Activated CD4-positive, alpha-beta T cell treated with anti-CD3 and anti-CD28 coated beads, Interleukin-2, Interleukin-6, amounts not matched to agents 100 ng/mL and 50 ng/mL, durations not matched to agents 16 hours and 8 hours (primary cell): ENCODE data around the gene ATP1A3.

Source experiments
- DNase-seq: peaks from one replicate; pipeline ENCODE4 v3.0.0-alpha.2; 2020

ATP1A3 gene

GRCh38 chr19:41984961-41985360 is 9.1 kb downstream of the ATP1A3 start:
- no peak for DNase-seq

DNA sequence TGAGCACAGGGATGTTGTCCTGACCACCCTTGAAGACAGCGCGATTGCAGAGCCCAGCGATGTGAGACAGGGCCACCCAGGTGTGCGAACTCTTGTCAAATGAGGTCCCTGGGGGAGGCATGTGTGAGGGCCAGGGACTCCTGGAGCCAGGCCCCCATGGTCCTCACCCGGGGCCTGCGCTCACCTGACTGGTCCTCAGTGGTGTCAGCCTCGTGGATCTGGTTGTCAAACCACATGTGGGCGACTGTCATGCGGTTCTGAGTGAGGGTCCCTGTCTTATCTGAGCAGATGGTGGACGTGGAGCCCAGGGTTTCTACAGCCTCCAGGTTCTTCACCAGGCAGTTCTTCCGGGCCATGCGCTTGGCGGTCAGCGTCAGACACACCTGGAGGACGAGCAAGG is 12.3 kb downstream of the ATP1A3 start:
- DNase-seq, result no peak

DNA sequence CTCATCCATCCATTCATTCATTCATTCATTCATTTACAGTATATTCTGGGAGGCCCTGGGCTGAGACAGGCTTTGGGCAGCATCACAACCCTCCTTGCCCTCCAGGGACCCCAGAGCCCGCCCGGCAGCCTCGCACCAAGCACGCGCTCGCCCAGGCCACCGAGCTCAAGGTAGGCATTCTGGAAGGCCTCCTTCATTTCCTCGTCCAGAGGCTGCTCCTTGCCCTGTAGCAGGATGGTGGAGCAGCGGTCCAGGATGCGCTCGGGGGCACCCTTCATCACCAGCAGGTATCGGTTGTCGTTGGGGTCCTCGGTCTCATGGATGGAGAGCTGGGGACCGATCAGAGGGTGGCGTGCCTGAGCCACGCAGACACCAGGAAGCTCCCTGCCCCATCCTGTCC is 15.6 kb downstream of the ATP1A3 start:
- DNase-seq, result no peak

DNA sequence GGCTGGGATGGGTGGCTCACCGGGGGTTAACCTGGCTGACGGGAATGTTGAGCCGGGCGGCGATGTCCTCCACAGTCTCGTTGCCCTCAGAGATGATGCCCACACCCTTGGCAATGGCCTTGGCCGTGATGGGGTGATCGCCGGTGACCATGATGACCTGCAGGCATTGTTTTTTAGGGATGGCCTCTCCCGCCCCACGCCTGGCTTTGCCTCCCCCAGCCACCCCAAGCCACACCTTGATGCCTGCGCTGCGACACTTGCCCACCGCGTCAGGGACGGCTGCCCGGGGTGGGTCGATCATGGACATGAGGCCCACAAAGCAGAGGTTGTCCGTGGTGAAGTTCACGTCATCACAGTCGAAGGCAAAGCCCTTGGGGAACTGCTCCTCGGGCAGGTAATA is 16.1 kb downstream of the ATP1A3 start:
- no peak for DNase-seq

DNA sequence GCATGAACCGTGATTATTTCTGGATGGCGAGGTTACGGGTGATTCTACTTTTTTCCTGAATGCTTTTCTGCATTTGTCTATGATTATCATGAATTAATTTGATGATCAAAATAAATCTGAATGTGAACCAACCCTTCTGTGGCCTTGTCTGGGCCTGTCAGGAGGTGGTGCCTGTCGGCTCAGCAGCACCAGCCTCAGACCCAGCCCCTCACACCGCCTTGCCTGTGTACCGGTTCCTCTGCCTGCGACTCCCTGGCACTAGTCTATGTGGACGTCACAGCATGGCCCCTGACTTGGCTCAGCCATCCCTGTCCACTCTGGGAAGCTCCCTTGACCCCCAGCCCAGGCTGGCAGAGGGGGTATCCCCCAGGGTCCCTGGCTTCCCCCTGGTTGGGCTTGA is 19.4 kb downstream of the ATP1A3 start:
- no peak for DNase-seq

DNA sequence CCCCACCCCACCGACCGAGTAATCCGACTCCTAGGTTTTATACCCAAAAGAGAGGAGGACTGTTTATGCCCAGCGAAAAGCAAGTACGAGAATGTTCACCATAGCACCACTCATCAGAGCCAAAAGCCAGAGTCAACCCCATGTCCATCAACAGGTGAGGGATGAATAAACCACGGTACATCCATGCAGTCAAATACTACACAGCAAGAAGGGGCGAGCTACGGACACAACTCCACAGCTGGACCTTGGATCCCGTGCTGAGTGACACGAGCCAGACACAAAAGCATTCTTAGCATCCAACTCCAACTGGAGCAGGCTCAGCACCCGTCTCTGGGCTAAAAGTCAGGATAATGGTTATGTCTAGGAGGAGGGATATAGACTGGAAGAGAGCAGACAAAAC is 22.7 kb downstream of the ATP1A3 start:
- DNase-seq, result no peak

DNA sequence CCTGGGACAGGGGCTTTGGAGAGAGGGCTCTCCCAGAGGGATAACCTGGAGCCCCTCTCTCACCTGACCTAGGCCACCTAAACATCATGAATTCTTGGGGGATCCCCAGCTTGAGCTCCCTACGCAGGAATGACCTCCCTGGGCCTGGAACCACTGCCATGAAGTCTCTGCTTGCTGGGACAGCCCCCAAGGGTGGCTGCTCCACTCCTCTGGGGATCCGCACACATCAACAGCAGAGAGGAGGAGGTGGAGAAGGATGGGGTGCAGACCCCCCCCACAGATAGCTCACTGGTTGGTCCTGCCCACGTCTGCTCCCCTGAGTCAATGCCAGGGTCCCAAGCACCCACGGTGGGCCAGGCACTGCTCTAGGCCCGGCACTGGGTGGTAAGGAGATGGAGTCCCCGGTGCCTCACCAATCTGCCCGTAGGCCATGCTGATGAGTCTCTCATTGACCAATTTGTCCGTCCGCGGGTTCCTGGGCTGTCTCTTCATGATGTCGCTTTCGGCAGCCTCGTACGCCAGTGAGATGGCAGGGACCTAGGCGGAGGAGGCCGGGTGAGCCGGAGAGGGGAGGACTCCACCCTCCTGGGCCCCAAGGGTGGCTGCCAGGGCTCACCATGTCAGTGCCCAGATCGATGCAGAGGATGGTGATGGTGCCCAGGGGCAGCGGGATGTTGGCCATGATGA is 24.1 kb downstream of the ATP1A3 start:
- no peak for DNase-seq

GRCh38 chr19:41968751-41969595 is 25.1 kb downstream of the ATP1A3 start:
- no peak for DNase-seq

- no peak for DNase-seq
Observed at GRCh38 chr19:41967054-41967783, 26.8 kb downstream of the ATP1A3 start.

GRCh38 chr19:41965106-41965505 is 28.9 kb downstream of the ATP1A3 start:
- no peak for DNase-seq

GRCh38 chr19:41960973-41961372 is 33.1 kb downstream of the ATP1A3 start:
- no peak for DNase-seq

DNA sequence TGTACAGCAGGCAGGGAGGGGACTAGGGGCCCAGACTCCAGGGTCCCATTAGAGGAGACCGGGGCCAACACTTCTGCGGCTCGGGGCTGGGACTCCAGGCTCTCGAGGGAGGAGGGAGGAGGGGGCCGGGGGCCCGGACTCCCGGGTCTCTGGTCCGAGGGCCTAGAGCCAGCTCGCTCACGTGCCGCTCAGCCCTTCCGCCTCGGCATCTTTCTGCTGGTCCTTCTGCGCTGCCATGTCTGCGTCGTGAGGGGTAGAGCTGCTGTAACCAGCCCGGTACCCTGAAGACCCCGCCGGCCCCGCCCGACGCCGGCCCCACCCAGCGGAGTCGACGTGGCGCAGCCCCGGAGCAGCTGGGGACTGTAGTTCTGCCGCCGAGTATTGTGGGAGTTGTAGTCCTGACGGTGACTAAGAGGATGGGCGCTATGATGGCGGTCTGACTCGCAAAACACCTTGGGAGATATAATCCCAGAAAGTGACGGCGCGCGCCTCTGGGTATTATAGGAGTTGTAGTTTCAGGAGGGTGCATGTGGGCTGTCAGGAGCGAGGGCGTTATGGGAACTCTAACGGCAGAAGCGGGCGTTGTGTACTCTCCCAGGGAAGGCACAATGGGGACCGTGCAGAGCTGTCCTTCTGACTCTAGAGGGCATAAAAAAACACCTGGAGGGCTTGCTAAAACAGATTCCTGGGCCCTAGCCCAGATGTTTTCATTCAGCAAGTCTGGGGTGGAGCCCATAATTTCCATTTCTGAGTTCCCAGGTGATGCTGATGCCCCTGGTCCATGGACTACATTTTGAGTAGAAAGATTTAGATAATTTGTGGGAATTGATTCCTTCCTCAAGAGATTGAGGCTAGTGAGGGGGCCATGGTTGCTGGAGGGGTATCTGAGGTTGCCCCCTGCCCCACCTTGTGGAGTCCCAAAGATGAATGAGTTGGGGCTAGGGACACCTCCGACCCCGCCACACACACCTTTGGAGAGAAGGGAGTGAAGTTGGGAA is 34.7 kb downstream of the ATP1A3 start, which contains the start of gene RABAC1:
RABAC1 (minus strand) TSS at position 266 of the 998 bp plus-strand sequence; CDS start at position 237, 29 bp downstream.
- DNase-seq, result peak; percentile 93

- peak; percentile 86 for DNase-seq
Observed at GRCh38 chr19:41958367-41959055, 35.5 kb downstream of the ATP1A3 start.

DNA sequence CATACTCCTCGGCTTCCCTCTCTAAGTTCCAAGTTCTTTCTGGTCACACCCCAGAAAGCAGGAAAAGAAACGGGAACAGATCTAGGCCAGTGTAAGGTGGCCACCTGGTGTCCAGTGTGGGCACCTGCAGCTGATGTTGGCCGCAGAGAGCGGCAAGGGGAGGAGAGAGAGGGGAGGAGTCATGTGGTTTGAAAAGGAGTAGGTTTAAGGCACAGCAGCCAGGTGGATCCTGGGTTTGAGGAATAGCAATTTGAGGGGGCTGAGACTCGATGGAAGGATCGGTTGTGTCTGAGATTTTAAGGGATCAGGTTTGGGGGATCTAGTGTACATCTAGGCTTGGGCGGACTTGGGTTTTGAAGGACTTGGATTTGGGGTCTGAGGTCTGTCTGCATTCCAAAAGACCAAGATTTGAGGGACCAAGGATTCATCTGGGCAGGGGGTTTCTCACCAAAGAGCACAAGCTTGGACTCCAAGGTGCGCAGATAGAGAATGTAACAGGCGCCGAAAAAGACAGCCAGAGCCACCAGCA is 36.1 kb downstream of the ATP1A3 start:
- DNase-seq, result peak; percentile 61

- DNase-seq, result no peak
Observed at GRCh38 chr19:41957161-41957837, 36.7 kb downstream of the ATP1A3 start.

- no peak for DNase-seq
Observed at GRCh38 chr19:41956621-41957020, 37.4 kb downstream of the ATP1A3 start.

- DNase-seq, result no peak
Observed at GRCh38 chr19:41955521-41955920, 38.5 kb downstream of the ATP1A3 start.

- peak; percentile 90 for DNase-seq
Observed at GRCh38 chr19:41951686-41952172, 42.3 kb downstream of the ATP1A3 start.

GRCh38 chr19:41947091-41947490 is 46.9 kb downstream of the ATP1A3 start:
- DNase-seq, result no peak

DNA sequence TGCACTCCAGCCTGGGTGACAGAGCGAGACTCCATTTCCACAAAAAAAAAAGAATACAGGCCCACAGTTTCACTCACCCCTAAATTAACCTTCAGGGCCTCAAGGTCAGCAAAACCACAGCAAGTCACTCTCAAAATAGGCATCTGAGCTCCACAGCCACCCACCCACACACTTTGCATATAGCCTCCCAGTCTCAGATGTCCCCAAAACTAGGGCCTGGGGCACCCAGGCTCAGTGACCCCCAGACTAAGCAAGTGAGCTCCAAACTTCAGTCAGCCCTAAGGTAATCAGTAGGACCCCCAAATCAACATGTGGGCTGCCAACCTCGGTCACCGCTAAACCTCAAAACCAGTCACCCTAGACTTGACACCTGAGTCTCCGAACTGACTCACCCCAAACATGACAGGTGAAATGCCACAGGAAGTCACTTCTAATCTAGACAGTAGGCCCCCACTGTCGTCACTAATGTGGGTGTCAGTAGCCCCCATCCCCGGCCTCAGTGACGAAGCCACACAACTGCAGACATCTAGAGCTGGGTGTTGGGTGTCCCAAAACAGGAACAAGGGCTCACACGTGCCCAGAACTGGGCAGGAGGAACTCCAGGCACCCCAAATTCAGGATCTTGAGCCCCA is 48.8 kb downstream of the ATP1A3 start:
- DNase-seq, result peak; percentile 82
